HG03095 (cell line): Measurements from ENCODE around the gene CACNA1I.

ENCODE experiments used
- ATAC-seq: cut with Tn5 transposase; IDR thresholded peaks from one replicate; pipeline ENCODE4 v1.9.1; 2021; ENCODE audit warnings: moderate library complexity; ENCODE audit not compliant: unreplicated experiment

CACNA1I gene

DNA sequence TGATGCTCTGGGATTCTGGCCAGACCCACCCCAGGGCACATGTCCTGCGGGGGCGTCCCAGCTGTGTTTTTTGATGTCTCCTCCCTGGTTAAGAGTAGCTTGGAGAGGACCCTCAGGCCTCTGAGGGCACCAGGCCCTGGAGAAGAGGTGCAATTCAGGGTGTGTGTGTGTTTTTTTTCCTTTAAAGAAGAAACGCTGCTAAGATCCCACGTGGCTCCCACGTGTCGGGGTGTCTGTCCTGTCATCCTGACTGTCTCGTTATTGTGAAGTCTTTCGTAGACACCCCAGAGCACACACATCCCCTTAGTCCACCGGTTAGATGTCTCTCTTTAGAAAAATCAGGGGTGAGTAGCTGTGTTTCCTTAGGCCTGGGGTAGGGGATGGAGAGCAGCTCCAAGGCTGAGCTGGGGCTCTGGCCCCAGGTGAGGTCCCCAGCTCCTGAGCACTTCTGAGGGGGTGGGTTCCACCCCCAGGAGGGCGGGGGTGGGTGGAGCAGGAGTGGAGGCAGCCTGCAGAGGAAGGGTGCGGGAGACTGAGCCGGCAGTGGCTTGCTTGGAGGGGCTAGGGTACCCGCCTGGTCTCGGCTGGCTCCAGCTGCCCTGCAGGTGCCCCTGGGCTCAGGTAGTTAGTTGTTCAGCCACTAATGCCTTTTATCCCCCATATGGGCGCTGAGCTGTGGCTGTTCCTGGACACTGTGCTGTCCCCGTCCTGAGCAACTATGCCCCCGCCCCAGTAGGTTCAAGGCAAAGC, 116.4 kb downstream of the CACNA1I start:
- ATAC-seq = no peak

GRCh38 chr22:39688186-39688785, 117.7 kb downstream of the CACNA1I start:
- ATAC-seq = no peak

DNA sequence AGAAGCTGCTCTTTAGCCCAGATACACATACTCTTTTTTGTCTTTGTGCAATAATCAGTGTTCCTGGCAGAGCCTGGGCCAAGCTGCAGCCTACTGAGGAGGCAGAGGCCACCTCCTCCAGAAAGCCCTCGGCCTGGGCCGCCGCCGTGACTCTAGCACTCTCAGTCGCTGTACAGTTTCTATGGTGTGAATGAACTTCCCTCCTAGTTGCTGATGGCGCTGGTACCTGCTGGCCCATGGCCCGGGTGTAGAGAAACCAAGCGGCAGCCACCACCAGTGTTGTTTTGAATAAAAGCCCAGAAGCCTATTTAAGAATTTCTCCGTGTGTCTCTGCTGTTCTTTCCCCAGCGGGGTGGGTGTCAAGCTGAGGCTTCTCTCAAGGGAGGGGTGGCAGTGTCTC, 118.9 kb downstream of the CACNA1I start:
- ATAC-seq = no peak

- no peak for ATAC-seq
These were observed 120.5 kb downstream of the CACNA1I start for GRCh38 chr22:39690881-39691605.

GRCh38 chr22:39693943-39694500, 123.5 kb downstream of the CACNA1I start:
- no peak for ATAC-seq

- ATAC-seq = no peak
These were observed 127.4 kb downstream of the CACNA1I start for GRCh38 chr22:39697790-39698430.

- no peak for ATAC-seq
These were observed 129.2 kb downstream of the CACNA1I start for GRCh38 chr22:39699631-39700360.

DNA sequence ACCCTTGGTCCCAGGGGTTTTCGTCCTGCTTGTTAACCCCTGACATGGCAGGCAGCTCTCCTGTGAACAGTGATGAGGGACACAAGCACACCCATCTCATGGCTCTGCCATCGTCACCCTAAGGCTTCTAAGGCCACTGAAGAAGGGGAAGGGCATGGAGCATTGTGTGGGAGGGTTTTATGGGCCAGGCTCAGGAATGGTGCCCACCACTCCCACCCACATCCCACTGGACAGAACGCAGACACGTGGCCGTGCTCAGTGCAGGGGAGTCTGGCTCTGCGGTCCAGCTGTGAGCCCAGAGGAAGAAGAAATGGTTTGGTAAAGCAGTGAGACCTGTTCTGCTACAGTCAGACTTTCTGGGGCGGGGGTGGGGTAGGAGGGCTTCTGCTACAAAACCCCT, 130.0 kb downstream of the CACNA1I start:
- no peak for ATAC-seq

GRCh38 chr22:39703091-39703490, 132.5 kb downstream of the CACNA1I start:
- no peak for ATAC-seq

- no peak for ATAC-seq
These were observed 133.5 kb downstream of the CACNA1I start for GRCh38 chr22:39703928-39704639.

GRCh38 chr22:39705386-39705785, 134.8 kb downstream of the CACNA1I start:
- no peak for ATAC-seq

- ATAC-seq = no peak
These were observed 136.0 kb downstream of the CACNA1I start for GRCh38 chr22:39706376-39707140.

DNA sequence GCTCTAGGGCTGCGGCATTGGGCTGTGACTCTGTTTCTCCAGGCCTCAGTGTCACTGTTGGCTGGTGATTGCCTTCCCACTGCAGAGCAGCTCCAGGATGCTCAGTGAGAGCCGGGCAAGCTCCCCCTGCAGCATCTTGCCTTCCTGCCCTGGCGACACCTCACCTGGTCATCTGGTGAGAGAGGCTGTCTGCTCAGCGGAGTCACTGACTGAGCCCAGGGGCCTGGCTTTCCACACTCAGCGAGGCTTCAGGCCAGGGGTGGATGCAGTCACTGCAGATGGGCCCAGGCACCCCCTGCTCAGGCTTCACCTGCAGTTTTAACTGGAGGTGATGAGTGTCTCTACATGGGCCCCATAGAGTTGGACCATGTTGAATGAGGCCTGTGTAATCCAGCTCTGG, 136.8 kb downstream of the CACNA1I start:
- ATAC-seq = no peak

DNA sequence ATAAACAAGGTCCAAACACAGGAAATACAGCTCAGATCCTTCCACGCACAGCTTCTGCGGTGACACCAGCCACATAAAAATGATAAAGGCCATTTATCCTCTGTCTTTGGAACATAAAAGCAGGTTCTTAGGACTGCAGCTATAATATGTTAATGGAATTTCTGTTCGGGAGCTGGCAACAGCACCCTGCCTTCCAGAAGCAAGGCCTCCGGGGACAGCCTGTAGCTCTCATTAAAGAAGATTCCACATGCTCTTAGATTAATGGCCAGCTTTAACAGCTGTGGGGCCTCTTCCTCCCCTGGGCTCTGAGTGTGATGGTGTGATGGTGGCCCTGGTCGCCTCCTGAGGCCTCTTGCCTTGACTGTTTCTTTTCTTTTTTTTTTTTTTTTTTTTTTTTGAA, 137.3 kb downstream of the CACNA1I start:
- no peak for ATAC-seq

- no peak for ATAC-seq
These were observed 140.0 kb downstream of the CACNA1I start for GRCh38 chr22:39710380-39711150.

DNA sequence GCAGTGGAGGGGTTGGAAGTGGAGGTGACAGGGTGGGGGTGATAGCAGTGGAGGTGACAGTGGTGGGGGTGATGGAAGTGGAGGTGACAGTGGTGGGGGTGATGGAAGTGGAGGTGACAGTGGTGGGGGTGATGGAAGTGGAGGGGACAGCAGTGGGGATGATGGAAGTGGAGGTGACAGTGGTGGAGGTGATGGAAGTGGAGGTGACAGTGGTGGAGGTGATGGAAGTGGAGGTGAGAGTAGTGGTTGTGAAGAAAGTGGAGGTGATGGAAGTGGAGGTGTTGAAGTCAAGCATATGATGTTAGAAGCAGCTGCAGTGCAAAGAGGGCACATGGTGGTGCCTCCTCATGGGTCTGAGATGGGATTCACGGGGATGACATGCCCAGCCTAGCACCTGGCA, 141.5 kb downstream of the CACNA1I start:
- ATAC-seq = no peak

- no peak for ATAC-seq
These were observed 142.4 kb downstream of the CACNA1I start for GRCh38 chr22:39712751-39713525.
